ENCODE measurements around the gene SPEF2.

SPEF2 gene

DNA sequence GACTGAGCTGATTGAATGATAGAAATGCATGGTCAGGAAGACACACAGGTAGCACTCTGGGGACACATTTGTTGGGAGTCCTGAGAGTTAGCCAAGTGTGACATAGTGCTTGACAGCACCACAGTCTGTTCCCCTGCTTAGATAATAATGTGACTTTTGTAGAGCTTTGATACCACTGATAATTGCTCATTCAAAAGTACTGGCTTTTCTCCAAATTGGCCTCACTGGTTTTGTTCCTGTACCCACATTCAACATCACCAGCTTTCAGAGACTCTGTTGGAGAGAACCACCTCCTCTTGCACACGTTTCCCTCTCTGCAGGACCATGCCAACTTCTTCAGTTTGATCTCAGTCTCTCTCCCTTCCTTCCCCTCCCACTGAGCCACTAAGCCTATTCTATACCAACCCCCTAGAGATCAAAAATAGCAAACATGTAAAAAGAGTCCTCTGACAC, 186.6 kb downstream of the SPEF2 start:
- Histone ChIP-seq H3K27me3 (ENCODE audit: insufficient read depth, poor library complexity, severe bottlenecking) (no peaks in the 10 kb centered on the region), H3K4me3 (replicated peaks; ENCODE audit: insufficient read depth, low read length) (no peak overlapping the region), H3K27ac (replicated peaks) (no peak overlapping the region)
- no peak for DNase-seq (ENCODE audit: low read depth in 1 of 2, low spot score in 1 of 2)
- TF ChIP-seq GABPA (IDR thresholded peaks at IDR 0.05; ENCODE audit: low read depth) (no peak), POLR2AphosphoS5 (IDR thresholded peaks at IDR 0.05; ENCODE audit: low read depth) (no peak), SPI1 (IDR thresholded peaks at IDR 0.05; ENCODE audit: borderline replicate concordance, low read depth) (no peak)
- TF ChIP-seq, protein P1, sequence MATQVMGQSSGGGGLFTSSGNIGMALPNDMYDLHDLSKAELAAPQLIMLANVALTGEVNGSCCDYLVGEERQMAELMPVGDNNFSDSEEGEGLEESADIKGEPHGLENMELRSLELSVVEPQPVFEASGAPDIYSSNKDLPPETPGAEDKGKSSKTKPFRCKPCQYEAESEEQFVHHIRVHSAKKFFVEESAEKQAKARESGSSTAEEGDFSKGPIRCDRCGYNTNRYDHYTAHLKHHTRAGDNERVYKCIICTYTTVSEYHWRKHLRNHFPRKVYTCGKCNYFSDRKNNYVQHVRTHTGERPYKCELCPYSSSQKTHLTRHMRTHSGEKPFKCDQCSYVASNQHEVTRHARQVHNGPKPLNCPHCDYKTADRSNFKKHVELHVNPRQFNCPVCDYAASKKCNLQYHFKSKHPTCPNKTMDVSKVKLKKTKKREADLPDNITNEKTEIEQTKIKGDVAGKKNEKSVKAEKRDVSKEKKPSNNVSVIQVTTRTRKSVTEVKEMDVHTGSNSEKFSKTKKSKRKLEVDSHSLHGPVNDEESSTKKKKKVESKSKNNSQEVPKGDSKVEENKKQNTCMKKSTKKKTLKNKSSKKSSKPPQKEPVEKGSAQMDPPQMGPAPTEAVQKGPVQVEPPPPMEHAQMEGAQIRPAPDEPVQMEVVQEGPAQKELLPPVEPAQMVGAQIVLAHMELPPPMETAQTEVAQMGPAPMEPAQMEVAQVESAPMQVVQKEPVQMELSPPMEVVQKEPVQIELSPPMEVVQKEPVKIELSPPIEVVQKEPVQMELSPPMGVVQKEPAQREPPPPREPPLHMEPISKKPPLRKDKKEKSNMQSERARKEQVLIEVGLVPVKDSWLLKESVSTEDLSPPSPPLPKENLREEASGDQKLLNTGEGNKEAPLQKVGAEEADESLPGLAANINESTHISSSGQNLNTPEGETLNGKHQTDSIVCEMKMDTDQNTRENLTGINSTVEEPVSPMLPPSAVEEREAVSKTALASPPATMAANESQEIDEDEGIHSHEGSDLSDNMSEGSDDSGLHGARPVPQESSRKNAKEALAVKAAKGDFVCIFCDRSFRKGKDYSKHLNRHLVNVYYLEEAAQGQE (IDR thresholded peaks at IDR 0.05; ENCODE audit: insufficient replicate concordance, low read depth): no peak
- TF ChIP-seq, protein P2, sequence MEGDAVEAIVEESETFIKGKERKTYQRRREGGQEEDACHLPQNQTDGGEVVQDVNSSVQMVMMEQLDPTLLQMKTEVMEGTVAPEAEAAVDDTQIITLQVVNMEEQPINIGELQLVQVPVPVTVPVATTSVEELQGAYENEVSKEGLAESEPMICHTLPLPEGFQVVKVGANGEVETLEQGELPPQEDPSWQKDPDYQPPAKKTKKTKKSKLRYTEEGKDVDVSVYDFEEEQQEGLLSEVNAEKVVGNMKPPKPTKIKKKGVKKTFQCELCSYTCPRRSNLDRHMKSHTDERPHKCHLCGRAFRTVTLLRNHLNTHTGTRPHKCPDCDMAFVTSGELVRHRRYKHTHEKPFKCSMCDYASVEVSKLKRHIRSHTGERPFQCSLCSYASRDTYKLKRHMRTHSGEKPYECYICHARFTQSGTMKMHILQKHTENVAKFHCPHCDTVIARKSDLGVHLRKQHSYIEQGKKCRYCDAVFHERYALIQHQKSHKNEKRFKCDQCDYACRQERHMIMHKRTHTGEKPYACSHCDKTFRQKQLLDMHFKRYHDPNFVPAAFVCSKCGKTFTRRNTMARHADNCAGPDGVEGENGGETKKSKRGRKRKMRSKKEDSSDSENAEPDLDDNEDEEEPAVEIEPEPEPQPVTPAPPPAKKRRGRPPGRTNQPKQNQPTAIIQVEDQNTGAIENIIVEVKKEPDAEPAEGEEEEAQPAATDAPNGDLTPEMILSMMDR (IDR thresholded peaks at IDR 0.05; ENCODE audit: insufficient read depth, low read length): no peak

DNA sequence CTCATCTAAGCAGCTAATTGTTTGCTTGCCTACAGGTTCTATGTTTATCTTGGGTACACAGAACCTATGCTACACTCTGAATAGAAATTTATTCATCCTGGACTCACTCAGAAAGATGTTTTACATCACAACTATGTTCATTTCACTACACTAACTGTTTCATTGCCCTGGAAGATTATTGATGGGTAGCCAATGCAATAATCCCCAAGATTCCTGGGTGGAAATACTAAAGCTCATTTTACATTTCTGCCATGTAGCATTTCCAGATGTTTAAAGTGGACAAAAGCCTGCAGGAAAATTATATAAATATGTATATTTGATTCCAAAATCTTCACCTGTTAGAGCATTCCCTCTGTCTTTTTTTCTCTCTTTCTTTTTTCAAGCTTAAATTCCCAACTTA, 187.2 kb downstream of the SPEF2 start:
- H3K27me3 ChIP-seq (ENCODE audit: insufficient read depth, poor library complexity, severe bottlenecking): no peaks in the 10 kb centered on the region
- TF ChIP-seq, protein P1 (IDR thresholded peaks at IDR 0.05; ENCODE audit: insufficient replicate concordance, low read depth): no peak
- no peak for TF ChIP-seq POLR2AphosphoS5 (IDR thresholded peaks at IDR 0.05; ENCODE audit: low read depth)
- no peak for TF ChIP-seq SPI1 (IDR thresholded peaks at IDR 0.05; ENCODE audit: borderline replicate concordance, low read depth)
- no peak for TF ChIP-seq GABPA (IDR thresholded peaks at IDR 0.05; ENCODE audit: low read depth)
- TF ChIP-seq, protein P2 (IDR thresholded peaks at IDR 0.05; ENCODE audit: insufficient read depth, low read length): no peak
- no peak overlapping the region for H3K27ac ChIP-seq (replicated peaks)
- DNase-seq (ENCODE audit: low read depth in 1 of 2, low spot score in 1 of 2): no peak
- H3K4me3 ChIP-seq (replicated peaks; ENCODE audit: insufficient read depth, low read length): no peak overlapping the region

DNA sequence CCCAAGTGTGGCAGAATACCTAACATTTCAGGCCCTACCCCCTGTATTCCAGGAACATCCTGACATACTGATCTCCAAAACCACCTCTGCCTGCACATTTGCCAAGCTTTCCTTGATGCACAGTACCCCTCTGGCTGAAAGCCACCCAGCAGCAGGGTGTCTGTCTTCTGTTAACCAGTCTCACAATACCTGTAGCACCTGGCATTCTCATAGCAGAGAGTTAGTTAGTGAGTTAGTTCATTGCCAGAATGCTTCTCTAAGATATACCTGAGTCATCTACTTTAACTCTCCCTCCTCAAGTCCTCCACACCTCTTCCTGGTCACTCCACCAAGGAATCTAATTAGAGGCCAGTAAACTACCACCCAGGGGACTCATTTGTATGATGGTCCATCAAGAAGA, 192.9 kb downstream of the SPEF2 start:
- Histone ChIP-seq H3K27ac (replicated peaks) (no peak overlapping the region), H3K27me3 (ENCODE audit: insufficient read depth, poor library complexity, severe bottlenecking) (no peaks in the 10 kb centered on the region), H3K4me3 (replicated peaks; ENCODE audit: insufficient read depth, low read length) (no peak overlapping the region)
- TF ChIP-seq, protein P1 (IDR thresholded peaks at IDR 0.05; ENCODE audit: insufficient replicate concordance, low read depth): no peak
- TF ChIP-seq SPI1 (IDR thresholded peaks at IDR 0.05; ENCODE audit: borderline replicate concordance, low read depth) (no peak), POLR2AphosphoS5 (IDR thresholded peaks at IDR 0.05; ENCODE audit: low read depth) (no peak), GABPA (IDR thresholded peaks at IDR 0.05; ENCODE audit: low read depth) (no peak)
- TF ChIP-seq, protein P2 (IDR thresholded peaks at IDR 0.05; ENCODE audit: insufficient read depth, low read length): no peak
- no peak for DNase-seq (ENCODE audit: low read depth in 1 of 2, low spot score in 1 of 2)

Data from HL-60 (cell line).